ENCODE results near the gene ATPAF1.

Gene ATPAF1

DNA sequence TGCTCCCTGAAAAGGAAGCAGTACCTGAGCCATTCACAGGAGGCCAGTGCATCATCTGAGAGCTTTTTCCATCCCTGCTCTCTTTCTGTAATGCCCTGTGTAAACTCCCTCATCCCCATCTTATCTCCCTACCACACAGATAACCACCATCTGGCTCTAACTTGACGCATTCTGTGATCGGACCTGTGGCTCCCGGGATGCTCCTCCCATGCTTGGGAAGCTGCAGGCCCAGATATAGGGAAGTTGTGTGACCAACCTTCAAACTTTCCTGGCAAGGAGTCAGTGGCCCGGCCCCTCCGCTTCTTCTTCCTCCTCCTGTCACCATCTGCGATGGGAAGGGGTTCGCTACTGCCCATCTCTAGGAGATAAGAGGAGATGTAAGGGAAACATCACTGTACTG is 85.2 kb downstream of the ATPAF1 start:
- no peak for DNase-seq

Measured in NCI-H526 (cell line).